ENCODE results near the gene LBP. TPM values are rescaled to one million over a fixed set of nuclear protein-coding genes. Genes with fewer than 3 reads are reported as not detected.

LBP gene
- polyA plus RNA-seq (2012; ENCODE audit: low read depth, missing spikeins) = not detected

- FAIRE-seq (no peak), DNase-seq (ENCODE audit: insufficient read length, low spot score) (no peak)
- TF ChIP-seq POLR2A (IDR thresholded peaks at IDR 0.05; ENCODE audit: low read depth, low read length) (no peak), PAX5 (IDR thresholded peaks at IDR 0.05; ENCODE audit: insufficient read depth, low read length, severe bottlenecking) (no peak), SPI1 (IDR thresholded peaks at IDR 0.05; ENCODE audit: low read depth, low read length) (no peak), POLR2AphosphoS5 (IDR thresholded peaks at IDR 0.05; ENCODE audit: low read depth, low read length) (no peak), POU2F2 (IDR thresholded peaks at IDR 0.05; ENCODE audit: low read depth, low read length) (no peak), TAF1 (IDR thresholded peaks at IDR 0.05; ENCODE audit: low read depth, low read length) (no peak)
These were observed at the start of gene LBP for GRCh38 chr20:38346247-38346651. Gene LBP (plus strand): TSS chr20:38346482. CDS start chr20:38346517, 35 bp downstream.

- no peak for TF ChIP-seq SPI1 (IDR thresholded peaks at IDR 0.05; ENCODE audit: low read depth, low read length)
- no peak for TF ChIP-seq PAX5 (IDR thresholded peaks at IDR 0.05; ENCODE audit: insufficient read depth, low read length, severe bottlenecking)
- no peak for TF ChIP-seq POLR2A (IDR thresholded peaks at IDR 0.05; ENCODE audit: low read depth, low read length)
- TF ChIP-seq POU2F2 (IDR thresholded peaks at IDR 0.05; ENCODE audit: low read depth, low read length) = no peak
- no peak for TF ChIP-seq POLR2AphosphoS5 (IDR thresholded peaks at IDR 0.05; ENCODE audit: low read depth, low read length)
- TF ChIP-seq TAF1 (IDR thresholded peaks at IDR 0.05; ENCODE audit: low read depth, low read length) = no peak
- DNase-seq (ENCODE audit: insufficient read length, low spot score) = no peak
- no peak for FAIRE-seq
These were observed 48.2 kb upstream of the LBP start for GRCh38 chr20:38297916-38298674.

GRCh38 chr20:38298768-38299288, 47.5 kb upstream of the LBP start:
- DNase-seq (ENCODE audit: insufficient read length, low spot score) = no peak
- FAIRE-seq = no peak
- TF ChIP-seq SPI1 (IDR thresholded peaks at IDR 0.05; ENCODE audit: low read depth, low read length) = no peak
- TF ChIP-seq POU2F2 (IDR thresholded peaks at IDR 0.05; ENCODE audit: low read depth, low read length) = no peak
- no peak for TF ChIP-seq PAX5 (IDR thresholded peaks at IDR 0.05; ENCODE audit: insufficient read depth, low read length, severe bottlenecking)
- TF ChIP-seq TAF1 (IDR thresholded peaks at IDR 0.05; ENCODE audit: low read depth, low read length) = no peak
- TF ChIP-seq POLR2A (IDR thresholded peaks at IDR 0.05; ENCODE audit: low read depth, low read length) = no peak
- TF ChIP-seq POLR2AphosphoS5 (IDR thresholded peaks at IDR 0.05; ENCODE audit: low read depth, low read length) = no peak

GRCh38 chr20:38299963-38300362, 46.3 kb upstream of the LBP start:
- DNase-seq (ENCODE audit: insufficient read length, low spot score) = no peak
- no peak for FAIRE-seq
- TF ChIP-seq SPI1 (IDR thresholded peaks at IDR 0.05; ENCODE audit: low read depth, low read length) (no peak), POU2F2 (IDR thresholded peaks at IDR 0.05; ENCODE audit: low read depth, low read length) (no peak), TAF1 (IDR thresholded peaks at IDR 0.05; ENCODE audit: low read depth, low read length) (no peak), POLR2AphosphoS5 (IDR thresholded peaks at IDR 0.05; ENCODE audit: low read depth, low read length) (no peak), POLR2A (IDR thresholded peaks at IDR 0.05; ENCODE audit: low read depth, low read length) (no peak), PAX5 (IDR thresholded peaks at IDR 0.05; ENCODE audit: insufficient read depth, low read length, severe bottlenecking) (no peak)

GRCh38 chr20:38300438-38300837, 45.8 kb upstream of the LBP start:
- TF ChIP-seq POLR2AphosphoS5 (IDR thresholded peaks at IDR 0.05; ENCODE audit: low read depth, low read length) = no peak
- TF ChIP-seq POLR2A (IDR thresholded peaks at IDR 0.05; ENCODE audit: low read depth, low read length) = no peak
- TF ChIP-seq TAF1 (IDR thresholded peaks at IDR 0.05; ENCODE audit: low read depth, low read length) = no peak
- TF ChIP-seq SPI1 (IDR thresholded peaks at IDR 0.05; ENCODE audit: low read depth, low read length) = no peak
- no peak for TF ChIP-seq PAX5 (IDR thresholded peaks at IDR 0.05; ENCODE audit: insufficient read depth, low read length, severe bottlenecking)
- no peak for TF ChIP-seq POU2F2 (IDR thresholded peaks at IDR 0.05; ENCODE audit: low read depth, low read length)
- no peak for FAIRE-seq
- no peak for DNase-seq (ENCODE audit: insufficient read length, low spot score)

- no peak for TF ChIP-seq TAF1 (IDR thresholded peaks at IDR 0.05; ENCODE audit: low read depth, low read length)
- TF ChIP-seq POU2F2 (IDR thresholded peaks at IDR 0.05; ENCODE audit: low read depth, low read length) = no peak
- no peak for TF ChIP-seq PAX5 (IDR thresholded peaks at IDR 0.05; ENCODE audit: insufficient read depth, low read length, severe bottlenecking)
- no peak for TF ChIP-seq POLR2A (IDR thresholded peaks at IDR 0.05; ENCODE audit: low read depth, low read length)
- no peak for TF ChIP-seq SPI1 (IDR thresholded peaks at IDR 0.05; ENCODE audit: low read depth, low read length)
- no peak for TF ChIP-seq POLR2AphosphoS5 (IDR thresholded peaks at IDR 0.05; ENCODE audit: low read depth, low read length)
- no peak for FAIRE-seq
- no peak for DNase-seq (ENCODE audit: insufficient read length, low spot score)
These were observed 45.0 kb upstream of the LBP start for GRCh38 chr20:38301309-38301708.

- TF ChIP-seq PAX5 (IDR thresholded peaks at IDR 0.05; ENCODE audit: insufficient read depth, low read length, severe bottlenecking) = no peak
- TF ChIP-seq POU2F2 (IDR thresholded peaks at IDR 0.05; ENCODE audit: low read depth, low read length) = no peak
- TF ChIP-seq POLR2A (IDR thresholded peaks at IDR 0.05; ENCODE audit: low read depth, low read length) = no peak
- TF ChIP-seq SPI1 (IDR thresholded peaks at IDR 0.05; ENCODE audit: low read depth, low read length) = no peak
- TF ChIP-seq POLR2AphosphoS5 (IDR thresholded peaks at IDR 0.05; ENCODE audit: low read depth, low read length) = no peak
- TF ChIP-seq TAF1 (IDR thresholded peaks at IDR 0.05; ENCODE audit: low read depth, low read length) = no peak
- FAIRE-seq = no peak
- DNase-seq (ENCODE audit: insufficient read length, low spot score) = no peak
These were observed 43.5 kb upstream of the LBP start for GRCh38 chr20:38302786-38303185.

GRCh38 chr20:38303908-38304379, 42.3 kb upstream of the LBP start, which contains the start of gene BPI:
Gene BPI (plus strand): TSS chr20:38304156. CDS start chr20:38304224, 68 bp downstream.
- TF ChIP-seq PAX5 (IDR thresholded peaks at IDR 0.05; ENCODE audit: insufficient read depth, low read length, severe bottlenecking) = no peak
- no peak for TF ChIP-seq POLR2AphosphoS5 (IDR thresholded peaks at IDR 0.05; ENCODE audit: low read depth, low read length)
- no peak for TF ChIP-seq POU2F2 (IDR thresholded peaks at IDR 0.05; ENCODE audit: low read depth, low read length)

GRCh38 chr20:38304845-38305447, 41.3 kb upstream of the LBP start:
- DNase-seq (ENCODE audit: insufficient read length, low spot score) = peak; percentile 39
- FAIRE-seq = peak; percentile 40
- TF ChIP-seq TAF1 (IDR thresholded peaks at IDR 0.05; ENCODE audit: low read depth, low read length) = no peak
- TF ChIP-seq POLR2A (IDR thresholded peaks at IDR 0.05; ENCODE audit: low read depth, low read length) = no peak
- no peak for TF ChIP-seq SPI1 (IDR thresholded peaks at IDR 0.05; ENCODE audit: low read depth, low read length)
- TF ChIP-seq POLR2AphosphoS5 (IDR thresholded peaks at IDR 0.05; ENCODE audit: low read depth, low read length) = no peak
- no peak for TF ChIP-seq POU2F2 (IDR thresholded peaks at IDR 0.05; ENCODE audit: low read depth, low read length)
- no peak for TF ChIP-seq PAX5 (IDR thresholded peaks at IDR 0.05; ENCODE audit: insufficient read depth, low read length, severe bottlenecking)

More at GRCh38 chr20:38303908-38304379, 42.3 kb upstream of the LBP start, which contains the start of gene BPI:
- FAIRE-seq = no peak
- no peak for DNase-seq (ENCODE audit: insufficient read length, low spot score)

Data from GM12891 (cell line).